ENCODE measurements around the gene GALNS.

Gene GALNS

GRCh38 chr16:88851616-88852015 is 5.1 kb downstream of the GALNS start:
- Histone ChIP-seq H3K9ac (no peak overlapping the region), H3K4me2 (ENCODE audit: low read length) (no peak overlapping the region), H3K27ac (no peak overlapping the region), H3K79me2 (peaks cover 8% of the 10 kb centered on the region), H3K4me3 (ENCODE audit: low read depth, low read length) (no peak overlapping the region), H3K36me3 (ENCODE audit: control insufficient read depth, insufficient read depth, low read length) (no peaks in the 10 kb centered on the region), H3K27me3 (ENCODE audit: control insufficient read depth, insufficient read depth, low read length) (no peaks in the 10 kb centered on the region), H3K9me3 (ENCODE audit: control insufficient read depth, low read length) (no peaks in the 10 kb centered on the region), H3K4me1 (no peaks in the 10 kb centered on the region), H2AFZ (no peak overlapping the region)
- TF ChIP-seq, protein P1, sequence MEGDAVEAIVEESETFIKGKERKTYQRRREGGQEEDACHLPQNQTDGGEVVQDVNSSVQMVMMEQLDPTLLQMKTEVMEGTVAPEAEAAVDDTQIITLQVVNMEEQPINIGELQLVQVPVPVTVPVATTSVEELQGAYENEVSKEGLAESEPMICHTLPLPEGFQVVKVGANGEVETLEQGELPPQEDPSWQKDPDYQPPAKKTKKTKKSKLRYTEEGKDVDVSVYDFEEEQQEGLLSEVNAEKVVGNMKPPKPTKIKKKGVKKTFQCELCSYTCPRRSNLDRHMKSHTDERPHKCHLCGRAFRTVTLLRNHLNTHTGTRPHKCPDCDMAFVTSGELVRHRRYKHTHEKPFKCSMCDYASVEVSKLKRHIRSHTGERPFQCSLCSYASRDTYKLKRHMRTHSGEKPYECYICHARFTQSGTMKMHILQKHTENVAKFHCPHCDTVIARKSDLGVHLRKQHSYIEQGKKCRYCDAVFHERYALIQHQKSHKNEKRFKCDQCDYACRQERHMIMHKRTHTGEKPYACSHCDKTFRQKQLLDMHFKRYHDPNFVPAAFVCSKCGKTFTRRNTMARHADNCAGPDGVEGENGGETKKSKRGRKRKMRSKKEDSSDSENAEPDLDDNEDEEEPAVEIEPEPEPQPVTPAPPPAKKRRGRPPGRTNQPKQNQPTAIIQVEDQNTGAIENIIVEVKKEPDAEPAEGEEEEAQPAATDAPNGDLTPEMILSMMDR (IDR thresholded peaks at IDR 0.05) = no peak

DNA sequence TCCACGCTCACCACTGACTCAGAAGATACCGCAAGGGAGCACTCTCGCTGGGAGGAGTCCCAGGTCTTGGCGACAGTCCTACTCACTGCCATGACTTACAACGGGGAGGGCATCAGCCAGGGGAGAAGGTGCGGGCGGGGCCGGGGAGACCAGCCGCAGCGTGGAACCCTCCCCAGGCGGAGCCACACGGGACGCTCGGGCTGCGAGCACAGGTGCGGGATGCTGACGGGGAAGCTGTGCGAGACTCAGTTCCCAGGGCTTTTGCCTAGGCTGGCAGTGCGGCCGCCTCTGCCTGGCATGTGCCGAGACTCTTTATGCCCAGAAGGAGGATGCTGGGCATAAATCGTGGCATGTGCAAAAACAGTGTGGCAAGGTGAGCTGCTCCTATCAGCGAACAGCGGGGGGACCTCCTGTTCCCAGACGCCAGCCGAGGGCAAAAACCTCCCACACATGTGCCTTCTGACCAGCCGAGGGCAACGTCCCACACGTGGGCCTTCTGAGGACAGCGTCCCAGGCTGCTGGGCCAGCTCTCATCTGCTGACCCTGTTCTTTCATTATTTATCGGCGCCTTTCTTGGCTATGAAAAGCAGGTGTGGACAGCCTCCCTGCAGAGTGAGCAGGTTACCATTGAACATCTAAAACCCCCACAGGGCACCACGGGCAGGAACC is 6.1 kb downstream of the GALNS start:
- H3K9me3 ChIP-seq (ENCODE audit: control insufficient read depth, low read length) = no peaks in the 10 kb centered on the region
- no peak overlapping the region for H3K4me2 ChIP-seq (ENCODE audit: low read length)
- no peak overlapping the region for H2AFZ ChIP-seq
- no peak overlapping the region for H3K27ac ChIP-seq
- H3K27me3 ChIP-seq (ENCODE audit: control insufficient read depth, insufficient read depth, low read length) = no peaks in the 10 kb centered on the region
- H3K9ac ChIP-seq = no peak overlapping the region
- no peaks in the 10 kb centered on the region for H3K4me1 ChIP-seq
- H3K36me3 ChIP-seq (ENCODE audit: control insufficient read depth, insufficient read depth, low read length) = no peaks in the 10 kb centered on the region
- peaks cover 6% of the 10 kb centered on the region for H3K79me2 ChIP-seq
- H3K4me3 ChIP-seq (ENCODE audit: low read depth, low read length) = no peak overlapping the region
- TF ChIP-seq, protein P1 (IDR thresholded peaks at IDR 0.05) = no peak

DNA sequence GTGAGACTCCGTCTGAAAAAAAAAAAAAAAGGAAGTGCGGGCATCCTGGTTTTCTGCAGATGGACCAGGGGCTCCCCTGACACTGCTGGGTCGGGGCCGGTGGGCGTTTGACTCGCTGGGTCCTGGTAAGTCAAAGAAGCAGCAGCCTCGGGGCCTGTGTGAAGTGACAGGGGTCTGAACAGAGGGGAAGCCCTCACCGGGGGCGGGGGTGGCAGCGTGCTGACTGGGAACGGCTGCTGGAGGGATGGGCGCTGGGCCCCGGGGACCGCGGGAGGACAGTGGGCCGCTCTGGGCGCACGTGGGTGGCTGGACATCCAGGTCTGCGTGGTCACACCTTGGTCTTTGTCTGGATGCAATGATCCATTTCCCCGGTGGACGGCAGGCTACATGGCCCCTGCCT is 8.2 kb downstream of the GALNS start:
- Histone ChIP-seq H3K4me3 (ENCODE audit: low read depth, low read length) (no peak overlapping the region), H3K79me2 (peaks cover 4% of the 10 kb centered on the region), H3K4me2 (ENCODE audit: low read length) (no peak overlapping the region), H3K36me3 (ENCODE audit: control insufficient read depth, insufficient read depth, low read length) (no peaks in the 10 kb centered on the region), H3K9ac (no peak overlapping the region), H3K4me1 (no peaks in the 10 kb centered on the region), H3K27me3 (ENCODE audit: control insufficient read depth, insufficient read depth, low read length) (no peaks in the 10 kb centered on the region), H3K9me3 (ENCODE audit: control insufficient read depth, low read length) (no peaks in the 10 kb centered on the region), H2AFZ (no peak overlapping the region), H3K27ac (no peak overlapping the region)
- TF ChIP-seq, protein P1 (IDR thresholded peaks at IDR 0.05) = no peak

GRCh38 chr16:88847654-88848053 is 9.1 kb downstream of the GALNS start:
- Histone ChIP-seq H3K36me3 (ENCODE audit: control insufficient read depth, insufficient read depth, low read length) (no peaks in the 10 kb centered on the region), H3K27ac (no peak overlapping the region), H3K79me2 (peaks cover 4% of the 10 kb centered on the region), H3K9ac (no peak overlapping the region), H3K4me3 (ENCODE audit: low read depth, low read length) (no peak overlapping the region), H3K9me3 (ENCODE audit: control insufficient read depth, low read length) (no peaks in the 10 kb centered on the region), H2AFZ (no peak overlapping the region), H3K4me2 (ENCODE audit: low read length) (no peak overlapping the region), H3K4me1 (no peaks in the 10 kb centered on the region), H3K27me3 (ENCODE audit: control insufficient read depth, insufficient read depth, low read length) (no peaks in the 10 kb centered on the region)
- TF ChIP-seq, protein P1 (IDR thresholded peaks at IDR 0.05) = no peak

DNA sequence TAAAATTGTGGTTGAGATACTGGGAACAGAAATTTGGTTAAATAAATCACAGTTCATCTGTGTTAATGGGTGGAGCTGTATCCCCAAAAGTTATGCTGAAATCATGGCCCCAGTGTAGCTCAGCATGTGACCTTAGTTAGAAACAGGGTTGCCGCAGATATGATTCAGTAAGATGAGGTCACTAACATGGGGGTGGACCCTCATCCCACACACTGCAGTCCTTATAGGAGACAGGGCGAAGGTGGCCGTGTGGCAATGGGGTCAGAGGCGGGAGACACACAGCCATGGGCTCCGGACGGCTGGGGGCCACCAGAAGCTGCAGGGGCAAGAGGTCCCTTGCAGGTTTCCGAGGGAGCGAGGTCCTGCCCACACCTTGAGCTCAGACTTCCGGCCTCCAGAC is 10.7 kb downstream of the GALNS start:
- peaks cover 4% of the 10 kb centered on the region for H3K79me2 ChIP-seq
- TF ChIP-seq, protein P1 (IDR thresholded peaks at IDR 0.05) = no peak
- H3K36me3 ChIP-seq (ENCODE audit: control insufficient read depth, insufficient read depth, low read length) = no peaks in the 10 kb centered on the region
- no peak overlapping the region for H3K9ac ChIP-seq
- no peak overlapping the region for H3K4me2 ChIP-seq (ENCODE audit: low read length)
- no peak overlapping the region for H3K4me3 ChIP-seq (ENCODE audit: low read depth, low read length)
- H2AFZ ChIP-seq = no peak overlapping the region
- H3K4me1 ChIP-seq = no peaks in the 10 kb centered on the region
- no peaks in the 10 kb centered on the region for H3K27me3 ChIP-seq (ENCODE audit: control insufficient read depth, insufficient read depth, low read length)
- H3K9me3 ChIP-seq (ENCODE audit: control insufficient read depth, low read length) = no peaks in the 10 kb centered on the region
- no peak overlapping the region for H3K27ac ChIP-seq

Measured in parathyroid adenoma (tissue), 2 donors.